Measurements from ENCODE around the gene LNPEP.

LNPEP gene

DNA sequence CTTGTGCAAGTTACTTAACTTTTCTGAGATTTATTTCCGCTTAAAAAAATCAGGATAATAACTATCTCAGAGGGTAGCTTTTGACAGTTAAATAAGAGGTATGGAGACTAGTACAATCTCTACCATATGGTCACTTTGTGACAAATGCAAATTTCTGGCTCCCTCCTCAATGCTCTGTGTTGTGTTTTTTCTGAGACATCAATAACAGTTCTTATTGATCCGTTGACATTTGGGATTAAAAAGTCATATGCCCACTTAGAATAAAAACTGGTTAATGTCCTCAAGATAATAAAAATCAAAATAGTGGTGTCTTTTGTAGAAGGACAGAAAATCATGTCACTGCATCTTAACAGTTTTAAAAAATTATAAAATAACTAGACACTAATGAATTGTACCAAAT lies 24.7 kb upstream of the LNPEP start:
- no peak overlapping the region for H3K4me3 ChIP-seq (ENCODE audit: low read depth, low read length)
- ChIA-PET CTCF (interaction anchor here (0.9 kb wide), 1 partner anchor 35 kb away, joined by 3 read pairs; no protein-coding TSS in a partner anchor), POLR2A (no interaction called here)
- no peak for DNase-seq (ENCODE audit: low read depth, low spot score)
- TF ChIP-seq CTCF (IDR thresholded peaks at IDR 0.05; ENCODE audit: insufficient read depth, low read length, missing control alignments), result no peak

GRCh38 chr5:96913233-96913632 lies 22.6 kb upstream of the LNPEP start:
- POLR2A ChIA-PET, result no interaction called here
- H3K4me3 ChIP-seq (ENCODE audit: low read depth, low read length), result no peak overlapping the region
- no peak for TF ChIP-seq CTCF (IDR thresholded peaks at IDR 0.05; ENCODE audit: insufficient read depth, low read length, missing control alignments)
- CTCF ChIA-PET, result interaction anchor here (1.2 kb wide), 1 partner anchor 250 kb away, joined by 3 read pairs; no protein-coding TSS in a partner anchor
- DNase-seq (ENCODE audit: low read depth, low spot score), result no peak

DNA sequence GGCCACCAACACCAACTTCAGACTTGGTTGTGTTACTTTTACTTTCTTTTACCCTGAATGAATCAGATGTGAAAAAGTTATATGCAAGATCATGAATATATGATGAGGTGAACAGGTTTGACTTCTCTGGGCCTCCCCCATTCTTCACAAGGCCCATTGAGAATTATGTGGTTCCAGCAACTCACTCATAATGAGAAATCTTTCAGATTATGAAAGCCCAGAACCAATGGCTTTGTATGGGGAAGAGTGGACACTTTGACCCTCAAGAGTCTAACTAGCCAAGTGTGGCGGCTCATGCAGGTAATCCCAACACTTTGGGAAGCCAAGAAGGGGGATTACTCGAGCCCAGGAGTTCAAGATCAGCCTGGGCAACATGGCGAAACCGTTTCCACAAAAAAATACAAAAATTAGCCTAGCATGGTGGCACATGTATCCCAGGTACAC lies 16.1 kb upstream of the LNPEP start:
- CTCF ChIA-PET, result no interaction called here
- DNase-seq (ENCODE audit: low read depth, low spot score), result no peak
- H3K4me3 ChIP-seq (ENCODE audit: low read depth, low read length), result no peak overlapping the region
- TF ChIP-seq CTCF (IDR thresholded peaks at IDR 0.05; ENCODE audit: insufficient read depth, low read length, missing control alignments), result no peak
- POLR2A ChIA-PET, result no interaction called here

- no peak for TF ChIP-seq CTCF (IDR thresholded peaks at IDR 0.05; ENCODE audit: insufficient read depth, low read length, missing control alignments)
- H3K4me3 ChIP-seq (ENCODE audit: low read depth, low read length), result no peak overlapping the region
- CTCF ChIA-PET, result no interaction called here
- POLR2A ChIA-PET, result no interaction called here
- no peak for DNase-seq (ENCODE audit: low read depth, low spot score)
Measured at GRCh38 chr5:96920744-96921355, 15.0 kb upstream of the LNPEP start.

GRCh38 chr5:96922499-96923244 lies 13.2 kb upstream of the LNPEP start:
- TF ChIP-seq CTCF (IDR thresholded peaks at IDR 0.05; ENCODE audit: insufficient read depth, low read length, missing control alignments), result no peak
- H3K4me3 ChIP-seq (ENCODE audit: low read depth, low read length), result no peak overlapping the region
- ChIA-PET POLR2A (no interaction called here), CTCF (no interaction called here)
- DNase-seq (ENCODE audit: low read depth, low spot score), result no peak

DNA sequence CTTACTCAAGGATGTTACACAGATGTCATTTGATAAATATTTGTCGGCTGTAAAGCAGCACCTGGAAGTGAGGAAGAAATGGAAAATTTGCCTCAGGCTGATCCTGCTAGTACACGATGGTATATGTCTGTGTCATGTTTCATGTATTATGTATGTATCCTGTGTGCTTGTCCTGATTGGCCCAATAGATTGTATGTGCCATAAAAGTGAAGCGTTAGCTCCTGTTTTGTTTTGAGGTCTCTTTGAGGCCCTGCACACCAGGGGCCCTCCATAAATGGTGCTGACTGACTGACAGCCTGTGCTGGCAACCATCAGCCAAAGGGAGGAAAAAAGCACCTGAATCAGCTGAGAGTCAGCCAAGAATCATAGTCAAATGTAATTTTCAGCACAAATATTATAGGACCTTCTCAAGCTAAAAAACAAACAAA lies 11.8 kb upstream of the LNPEP start:
- no peak for TF ChIP-seq CTCF (IDR thresholded peaks at IDR 0.05; ENCODE audit: insufficient read depth, low read length, missing control alignments)
- ChIA-PET POLR2A (interaction anchor here (0.7 kb wide), 2 partner anchors 26 to 33 kb away, joined by 4 read pairs; no protein-coding TSS in a partner anchor), CTCF (interaction anchor here (0.9 to 1.4 kb wide), 3 partner anchors 10 to 240 kb away, joined by 3 to 4 read pairs (median 4); no protein-coding TSS in a partner anchor)
- DNase-seq (ENCODE audit: low read depth, low spot score), result no peak
- H3K4me3 ChIP-seq (ENCODE audit: low read depth, low read length), result no peak overlapping the region
